Endothelial cell (in vitro differentiated cells): Measurements from ENCODE around the gene CHRM5. TPM values are rescaled to one million over a fixed set of nuclear protein-coding genes. Genes with fewer than 3 reads are reported as not detected.

Experiments used
- DNase-seq: peaks from one replicate; pipeline ENCODE4 v3.0.0; 2021; ENCODE audit warnings: low spot score
- H3K27ac Mint-ChIP-seq: one replicate; pipeline ENCODE4 v1.8.0; 2021; ENCODE audit warnings: mixed read lengths, inconsistent platforms; ENCODE audit not compliant: unreplicated experiment
- H3K27me3 Mint-ChIP-seq: one replicate; pipeline ENCODE4 v1.8.0; 2021; ENCODE audit warnings: mild to moderate bottlenecking, moderate library complexity, mixed read lengths, inconsistent platforms; ENCODE audit not compliant: unreplicated experiment
- H3K36me3 Mint-ChIP-seq: one replicate; pipeline ENCODE4 v1.8.0; 2021; ENCODE audit warnings: mild to moderate bottlenecking, low read depth, mixed read lengths, inconsistent platforms; ENCODE audit not compliant: unreplicated experiment
- H3K4me1 Mint-ChIP-seq: one replicate; pipeline ENCODE4 v1.8.0; 2021; ENCODE audit warnings: mild to moderate bottlenecking, mixed read lengths, inconsistent platforms; ENCODE audit not compliant: unreplicated experiment
- H3K4me3 Mint-ChIP-seq: one replicate; pipeline ENCODE4 v1.8.0; 2021; ENCODE audit warnings: mild to moderate bottlenecking, mixed read lengths, inconsistent platforms; ENCODE audit not compliant: unreplicated experiment
- H3K9me3 Mint-ChIP-seq: one replicate; pipeline ENCODE4 v1.8.0; 2021; ENCODE audit warnings: mixed read lengths, inconsistent platforms; ENCODE audit not compliant: unreplicated experiment
- total RNA-seq: library from RNA; stranded (reverse); fragmentation: NEBNext Ultra II Directional; extraction: Animal tissue kit (Norgen Biotek cat#: 25700); gene quantifications from one replicate; pipeline ENCODE4 v1.2.1, GENCODE V29; 2021; ENCODE audit not compliant: unreplicated experiment
- TF ChIP-seq, protein P1 (sequence below): fragments of 200-600 bp; sonication (generic); IDR thresholded peaks from one replicate; pipeline ENCODE4 v1.5.0; 2021; ENCODE audit warnings: antibody characterized with exemption; ENCODE audit not compliant: unreplicated experiment

Gene CHRM5
- total RNA-seq, 1 donor from 2014 or later = not detected

DNA sequence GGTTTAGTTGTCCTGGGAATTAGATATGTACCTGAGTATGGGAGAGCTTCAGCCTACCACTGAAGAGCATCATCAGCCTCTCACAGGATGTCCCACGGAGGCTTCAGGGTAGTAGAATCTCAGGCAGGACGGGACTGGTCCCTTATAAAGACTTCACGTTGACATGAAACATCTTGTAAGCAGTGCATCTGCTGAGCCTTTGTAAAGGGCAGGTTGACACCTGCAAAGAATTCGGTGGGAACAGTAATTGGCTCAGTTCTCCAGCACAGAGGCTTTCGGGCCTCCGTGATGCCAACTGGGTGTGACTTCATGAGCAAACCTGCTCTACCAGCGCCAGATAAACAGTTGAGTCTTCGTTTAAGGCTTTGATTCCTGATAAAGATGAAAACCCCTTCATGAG, 97.6 kb downstream of the CHRM5 start:
- Mint-ChIP-seq H3K4me1 (peaks cover 9% of the 10 kb centered on the region), H3K36me3 (no peaks in the 10 kb centered on the region), H3K27ac (no peak overlapping the region), H3K9me3 (no peaks in the 10 kb centered on the region), H3K4me3 (no peak overlapping the region), H3K27me3 (peaks cover 4% of the 10 kb centered on the region)
- no peak for DNase-seq
- TF ChIP-seq, protein P1, sequence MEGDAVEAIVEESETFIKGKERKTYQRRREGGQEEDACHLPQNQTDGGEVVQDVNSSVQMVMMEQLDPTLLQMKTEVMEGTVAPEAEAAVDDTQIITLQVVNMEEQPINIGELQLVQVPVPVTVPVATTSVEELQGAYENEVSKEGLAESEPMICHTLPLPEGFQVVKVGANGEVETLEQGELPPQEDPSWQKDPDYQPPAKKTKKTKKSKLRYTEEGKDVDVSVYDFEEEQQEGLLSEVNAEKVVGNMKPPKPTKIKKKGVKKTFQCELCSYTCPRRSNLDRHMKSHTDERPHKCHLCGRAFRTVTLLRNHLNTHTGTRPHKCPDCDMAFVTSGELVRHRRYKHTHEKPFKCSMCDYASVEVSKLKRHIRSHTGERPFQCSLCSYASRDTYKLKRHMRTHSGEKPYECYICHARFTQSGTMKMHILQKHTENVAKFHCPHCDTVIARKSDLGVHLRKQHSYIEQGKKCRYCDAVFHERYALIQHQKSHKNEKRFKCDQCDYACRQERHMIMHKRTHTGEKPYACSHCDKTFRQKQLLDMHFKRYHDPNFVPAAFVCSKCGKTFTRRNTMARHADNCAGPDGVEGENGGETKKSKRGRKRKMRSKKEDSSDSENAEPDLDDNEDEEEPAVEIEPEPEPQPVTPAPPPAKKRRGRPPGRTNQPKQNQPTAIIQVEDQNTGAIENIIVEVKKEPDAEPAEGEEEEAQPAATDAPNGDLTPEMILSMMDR = no peak

DNA sequence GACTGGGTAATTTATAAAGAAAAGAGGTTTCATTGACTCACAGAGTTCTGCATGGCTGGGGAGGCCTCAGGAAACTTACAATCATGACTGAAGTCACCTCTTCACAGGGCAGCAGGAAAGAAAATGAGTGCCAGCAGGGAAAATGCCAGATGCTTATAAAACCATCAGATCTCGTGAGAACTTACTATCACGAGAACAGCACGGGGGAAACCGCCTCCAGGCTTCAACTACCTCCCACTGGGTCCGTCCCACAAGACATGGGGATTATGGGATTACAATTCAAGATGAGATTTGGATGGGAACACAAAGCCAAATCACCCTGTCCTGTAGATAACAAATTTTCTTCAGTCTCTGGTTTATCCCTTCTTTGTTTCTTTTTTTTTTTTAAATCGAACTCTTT, 101.7 kb downstream of the CHRM5 start:
- H3K4me3 Mint-ChIP-seq = no peak overlapping the region
- peaks cover 4% of the 10 kb centered on the region for H3K27me3 Mint-ChIP-seq
- TF ChIP-seq, protein P1 = no peak
- DNase-seq = no peak
- no peaks in the 10 kb centered on the region for H3K36me3 Mint-ChIP-seq
- H3K4me1 Mint-ChIP-seq = no peaks in the 10 kb centered on the region
- H3K27ac Mint-ChIP-seq = no peak overlapping the region
- H3K9me3 Mint-ChIP-seq = no peaks in the 10 kb centered on the region

DNA sequence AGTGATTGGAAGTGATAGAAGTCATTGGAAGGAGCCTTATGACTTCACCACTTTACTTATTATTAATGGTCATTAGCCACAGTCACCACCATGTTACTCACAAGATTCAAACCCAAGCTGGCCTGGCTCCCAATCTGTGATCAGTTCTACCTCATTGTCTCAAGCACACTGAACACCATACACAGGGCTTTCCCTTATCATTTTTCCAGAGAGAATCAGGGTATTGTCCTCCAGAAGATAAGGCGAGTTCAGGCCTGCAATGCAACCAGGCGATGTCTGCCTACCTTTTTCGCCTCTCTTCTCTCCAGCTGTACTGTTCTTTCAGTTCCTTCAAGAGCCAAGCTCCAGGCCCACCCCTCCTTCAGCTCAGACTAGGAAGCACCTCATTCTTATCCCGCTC, 108.5 kb downstream of the CHRM5 start:
- DNase-seq = no peak
- Mint-ChIP-seq H3K4me3 (no peak overlapping the region), H3K27me3 (peaks cover 4% of the 10 kb centered on the region), H3K9me3 (no peaks in the 10 kb centered on the region), H3K27ac (no peak overlapping the region), H3K4me1 (no peaks in the 10 kb centered on the region), H3K36me3 (no peaks in the 10 kb centered on the region)
- TF ChIP-seq, protein P1 = no peak

DNA sequence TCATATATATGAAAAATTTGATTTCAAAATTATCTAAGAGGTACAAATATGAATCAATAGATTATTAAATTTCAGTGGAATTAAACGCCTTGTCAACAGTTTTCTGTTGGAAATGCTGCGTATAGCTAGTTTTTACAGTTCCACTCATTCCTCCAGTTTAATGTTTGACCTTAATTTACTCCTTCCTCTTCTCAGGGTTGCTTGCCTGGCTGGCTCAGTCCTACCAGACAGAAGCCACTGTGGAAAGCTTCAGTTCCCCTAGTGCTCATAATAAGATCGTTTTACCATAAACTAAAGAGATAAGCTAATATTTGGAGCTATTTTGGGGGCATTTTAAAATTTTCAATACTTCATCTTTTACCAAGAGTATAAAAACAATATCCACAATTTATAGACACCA, 110.6 kb downstream of the CHRM5 start:
- Mint-ChIP-seq H3K27ac (no peak overlapping the region), H3K4me3 (no peak overlapping the region)

DNA sequence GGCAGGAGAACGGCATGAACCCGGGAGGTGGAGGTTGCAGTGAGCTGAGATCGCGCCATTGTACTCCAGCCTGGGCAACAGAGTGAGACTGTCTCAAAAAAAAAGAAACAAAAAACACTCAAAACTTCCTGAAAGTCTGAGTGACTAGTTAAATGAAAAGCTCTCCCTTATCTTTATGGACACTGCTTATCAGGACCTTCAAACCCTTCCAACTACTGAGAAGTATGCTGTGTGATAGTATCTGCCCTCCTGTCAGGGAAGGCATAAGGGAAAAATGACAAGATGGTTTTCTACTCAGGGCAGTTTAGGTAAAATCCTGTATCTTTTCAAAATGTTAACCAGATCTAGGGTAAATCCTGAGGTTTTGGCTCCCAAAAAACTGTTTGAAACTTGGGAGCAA, 111.6 kb downstream of the CHRM5 start:
- no peak overlapping the region for H3K27ac Mint-ChIP-seq
- no peaks in the 10 kb centered on the region for H3K9me3 Mint-ChIP-seq
- no peak for DNase-seq
- TF ChIP-seq, protein P1 = no peak
- H3K27me3 Mint-ChIP-seq = peaks cover 4% of the 10 kb centered on the region
- no peaks in the 10 kb centered on the region for H3K4me1 Mint-ChIP-seq
- no peak overlapping the region for H3K4me3 Mint-ChIP-seq
- no peaks in the 10 kb centered on the region for H3K36me3 Mint-ChIP-seq

More for the DNA sequence above, 110.6 kb downstream of the CHRM5 start:
- H3K27me3 Mint-ChIP-seq = peaks cover 4% of the 10 kb centered on the region
- DNase-seq = no peak
- TF ChIP-seq, protein P1 = no peak
- no peaks in the 10 kb centered on the region for H3K36me3 Mint-ChIP-seq
- H3K4me1 Mint-ChIP-seq = no peaks in the 10 kb centered on the region
- no peaks in the 10 kb centered on the region for H3K9me3 Mint-ChIP-seq
